HepG2 (cell line): ENCODE results near the gene SAP30. TPM values are rescaled to one million over a fixed set of nuclear protein-coding genes. Genes with fewer than 3 reads are reported as not detected.

ENCODE experiments used
- ATAC-seq: fragments of 200-7000 bp; cut with Tn5 transposase; 3 replicates; pipeline ENCODE4 v1.9.1; 2020; ENCODE audit warnings: mild to moderate bottlenecking, moderate library complexity
- BruUV-seq: library from RNA; stranded (reverse); fragments of 400-500 nt; replicated peaks from 2 replicates; lab custom pipeline; 2021; lab: Mats Ljungman, UMichigan
- CTCF ChIA-PET: fragments of 300-600 bp; formaldehyde crosslinking; extraction: SDS; loops from one replicate; lab custom pipeline; 2021; ENCODE audit warnings: low total read pairs, inconsistent platforms, low intra/inter-chr PET ratio; lab: Yijun Ruan, JAX
- POLR2A ChIA-PET: fragments of 350-600 bp; sonication (Branson Sonifier 250); formaldehyde crosslinking; loops from one replicate; lab custom pipeline; 2020; ENCODE audit warnings: antibody characterized with exemption, inconsistent platforms; lab: Yijun Ruan, JAX
- DNase-seq: peaks from one replicate; pipeline ENCODE4 v3.0.0-alpha.2; 2015; ENCODE audit warnings: low spot score
- FAIRE-seq: peaks from 3 replicates; lab custom pipeline; 2011; peaks lifted over from hg19 to GRCh38; lab: Jason Lieb, UNC
- H2AFZ ChIP-seq: one replicate; pipeline ENCODE4 v1.6.1; 2011; ENCODE audit warnings: low read length, inconsistent platforms
- H3K27ac ChIP-seq: fragments of 300-600 bp; 3 replicates; pipeline ENCODE4 v1.8.0; 2011; ENCODE audit warnings: mixed run types, mild to moderate bottlenecking, mixed read lengths, low read length, inconsistent platforms; ENCODE audit not compliant: insufficient read depth; ENCODE audit errors: extremely low read length
- H3K27me3 ChIP-seq, 2 experiments: fragments of 200-600 bp in 1 of 2; 2 replicates in 1 of 2; 3 replicates in 1 of 2; pipeline versions ENCODE4 v1.6.0 to v1.8.0; 2011; ENCODE audit warnings: low read length in 2 of 2, mild to moderate bottlenecking in 2 of 2, moderate library complexity in 2 of 2, inconsistent platforms in 1 of 2; ENCODE audit not compliant: insufficient read depth in 2 of 2, control insufficient read depth in 1 of 2
- H3K36me3 ChIP-seq, 2 experiments: fragments of 200-600 bp in 1 of 2; replicated peaks in 1 of 2; 2 replicates in 1 of 2; 3 replicates in 1 of 2; pipeline versions ENCODE4 v1.5.1 to v1.8.0; 2011; ENCODE audit warnings: low read length in 2 of 2, inconsistent platforms in 1 of 2; ENCODE audit not compliant: insufficient read depth in 2 of 2, control insufficient read depth in 1 of 2
- H3K4me1 ChIP-seq: 2 replicates; pipeline ENCODE4 v1.5.1; 2012; ENCODE audit warnings: low read length, inconsistent platforms; ENCODE audit not compliant: insufficient read depth
- H3K4me2 ChIP-seq: 2 replicates; pipeline ENCODE4 v1.6.0; 2011; ENCODE audit warnings: low read depth, low read length, inconsistent platforms
- H3K4me3 ChIP-seq, 3 experiments: fragments of 200-600 bp in 1 of 3; sonication (generic), shearing (Covaris generic) in 1 of 3; replicated peaks in 1 of 3; 2 replicates each; pipeline ENCODE4 v1.5.1; 2011 to 2016; ENCODE audit warnings: low read length in 3 of 3, inconsistent platforms in 2 of 3, low read depth in 2 of 3, mild to moderate bottlenecking in 2 of 3, control low read depth in 1 of 3, mixed read lengths in 1 of 3; ENCODE audit not compliant: insufficient read depth in 1 of 3
- H3K79me2 ChIP-seq: one replicate; pipeline ENCODE4 v1.6.1; 2011; ENCODE audit warnings: low read length, inconsistent platforms; ENCODE audit not compliant: insufficient read depth
- H3K9ac ChIP-seq: 2 replicates; pipeline ENCODE4 v1.6.0; 2011; ENCODE audit warnings: mild to moderate bottlenecking, low read depth, low read length, inconsistent platforms; ENCODE audit not compliant: insufficient read depth
- H3K9me3 ChIP-seq: 2 replicates; pipeline ENCODE4 v1.5.1; 2012; ENCODE audit warnings: mild to moderate bottlenecking, low read length
- H4K20me1 ChIP-seq: 2 replicates; pipeline ENCODE4 v1.6.0; 2011; ENCODE audit warnings: inconsistent platforms, mild to moderate bottlenecking, low read length, moderate library complexity; ENCODE audit not compliant: insufficient read depth
- CSRNP2 ChIP-seq: sonication (generic); formaldehyde crosslinking; conservative IDR thresholded peaks from 2 replicates; pipeline ENCODE4 v1.8.0; 2022; ENCODE audit warnings: low read depth, missing genetic modification reagents
- ELK4 ChIP-seq: sonication (generic); formaldehyde crosslinking; IDR thresholded peaks from 2 replicates; pipeline ENCODE4 v1.9.0; 2021; ENCODE audit warnings: missing genetic modification reagents, borderline replicate concordance
- HMGXB4 ChIP-seq, 2 experiments: sonication (generic) in 1 of 2; formaldehyde crosslinking in 1 of 2; IDR thresholded peaks; 2 replicates each; pipeline versions ENCODE4 v1.4.0 to v1.6.1; 2018 to 2020; ENCODE audit warnings: missing genetic modification reagents in 2 of 2, borderline replicate concordance in 1 of 2, low read depth in 1 of 2, mild to moderate bottlenecking in 1 of 2, missing biosample characterization in 1 of 2
- LCORL ChIP-seq, 2 experiments: fragments of 450-650 bp in 1 of 2; sonication (generic) in 1 of 2; formaldehyde crosslinking in 1 of 2; IDR thresholded peaks; 2 replicates each; pipeline versions ENCODE4 v1.5.0 to v1.6.1; 2017 to 2020; ENCODE audit warnings: antibody characterized with exemption in 1 of 2, missing genetic modification reagents in 1 of 2
- MED13 ChIP-seq: sonication (generic); formaldehyde crosslinking; IDR thresholded peaks from 2 replicates; pipeline ENCODE4 v1.5.0; 2020; ENCODE audit warnings: missing genetic modification reagents
- NCOA5 ChIP-seq: sonication (generic); formaldehyde crosslinking; IDR thresholded peaks from 2 replicates; pipeline ENCODE4 v1.4.0; 2020; ENCODE audit warnings: missing genetic modification reagents
- NFYB ChIP-seq: sonication (generic); formaldehyde crosslinking; IDR thresholded peaks from 2 replicates; pipeline ENCODE4 v1.4.0; 2020; ENCODE audit warnings: missing genetic modification reagents
- NKX3-1 ChIP-seq: sonication (generic); formaldehyde crosslinking; IDR thresholded peaks from 2 replicates; pipeline ENCODE4 v1.5.0; 2020; ENCODE audit warnings: missing genetic modification reagents
- RFXANK ChIP-seq: IDR thresholded peaks from 2 replicates; pipeline ENCODE4 v1.6.1; 2016
- SKI ChIP-seq: fragments of 450-650 bp; IDR thresholded peaks from one replicate; pipeline ENCODE4 v1.6.1; 2018; ENCODE audit warnings: mild to moderate bottlenecking; ENCODE audit not compliant: partially characterized antibody
- SP140L ChIP-seq: sonication (generic); formaldehyde crosslinking; IDR thresholded peaks from 2 replicates; pipeline ENCODE4 v1.4.0; 2020; ENCODE audit warnings: missing genetic modification reagents, borderline replicate concordance
- TFE3 ChIP-seq: IDR thresholded peaks from 2 replicates; pipeline ENCODE4 v1.6.1; 2016
- YY1 ChIP-seq: IDR thresholded peaks from 2 replicates; pipeline ENCODE4 v1.6.1; 2011; ENCODE audit warnings: low read length, low read depth, moderate library complexity, mild to moderate bottlenecking; ENCODE audit not compliant: insufficient read depth, insufficient replicate concordance
- ZBTB7B ChIP-seq: sonication (generic); formaldehyde crosslinking; IDR thresholded peaks from 2 replicates; pipeline ENCODE4 v1.4.0; 2020; ENCODE audit warnings: missing genetic modification reagents
- ZFYVE20 ChIP-seq: sonication (generic); formaldehyde crosslinking; IDR thresholded peaks from 2 replicates; pipeline ENCODE4 v1.8.0; 2023; ENCODE audit warnings: low read depth, mild to moderate bottlenecking, moderate library complexity, missing genetic modification reagents, borderline replicate concordance
- ZNF225 ChIP-seq: sonication (generic); formaldehyde crosslinking; IDR thresholded peaks from 2 replicates; pipeline ENCODE4 v1.4.0; 2020; ENCODE audit warnings: mild to moderate bottlenecking, missing genetic modification reagents
- ZNF326 ChIP-seq: sonication (generic); formaldehyde crosslinking; IDR thresholded peaks from 2 replicates; pipeline ENCODE4 v1.4.0; 2020; ENCODE audit warnings: missing genetic modification reagents, borderline replicate concordance
- WGBS: methylation state at CpG from one replicate; pipeline ENCODE4 v1.1.6; 2017; ENCODE audit warnings: low lambda C conversion rate; 5-methylcytosine and 5-hydroxymethylcytosine counted together
- in situ Hi-C: cut with HindIII; loops from 2 replicates; pipeline ENCODE4 v1.10.0; 2017; ENCODE audit warnings: low pct_unique_long_range_greater_than_20kb; ENCODE audit not compliant: extremely low pct_ligation_motif_present
- intact Hi-C: fragments of 100-400 bp; cut with micrococcal nuclease; formaldehyde crosslinking; loops from one replicate; pipeline ENCODE4 v1.10.0; 2022; ENCODE audit not compliant: unreplicated experiment
- polyA plus RNA-seq, 8 experiments: library from polyadenylated mRNA; depleted of rRNA in 3 of 8; stranded (reverse) in 7 of 8; unstranded in 1 of 8; fragments of >200 nt; fragmentation: Illumina TruSeq in 4 of 8; extraction: Trizol in 4 of 8; gene quantifications; 2 replicates each; pipeline versions ENCODE4 v1.2.1 to v1.2.3, GENCODE V29; 2011 to 2016; ENCODE audit warnings: low read depth in 4 of 8, missing spikeins in 1 of 8, mixed read lengths in 1 of 8; ENCODE audit not compliant: insufficient read depth in 1 of 8
- total RNA-seq, 5 experiments: library from RNA; depleted of rRNA; stranded (reverse); fragments of >200 nt; fragmentation: Illumina TruSeq; extraction: Trizol; gene quantifications; 2 replicates each; pipeline ENCODE4 v1.2.3, GENCODE V29; 2016; ENCODE audit warnings: low read depth in 1 of 5

The SAP30 gene
- total and polyA plus RNA-seq, 2 of the 13 experiments (the other 11 are each of a cell fraction or from before 2014, with no cell fraction given), result 14.2 to 25.1 TPM

- Histone ChIP-seq H3K27ac (no peak overlapping the region), H3K4me3 (no peak overlapping the region), H3K4me2 (no peak overlapping the region), H3K36me3 (no peaks in the 10 kb centered on the region), H2AFZ (no peak overlapping the region), H3K9me3 (no peaks in the 10 kb centered on the region), H4K20me1 (no peaks in the 10 kb centered on the region), H3K79me2 (no peaks in the 10 kb centered on the region), H3K4me1 (no peaks in the 10 kb centered on the region), H3K9ac (no peak overlapping the region), H3K27me3 (no peaks in the 10 kb centered on the region; a peak in 1 of 5 replicates)
- ChIA-PET POLR2A (no interaction called here), CTCF (interaction anchor here (3.4 kb wide), 1 partner anchor 96 kb away, joined by 62 read pairs; no protein-coding TSS in a partner anchor)
- ATAC-seq (no peak), FAIRE-seq (no peak), DNase-seq (no peak)
- 40% methylated on average over 3 of the region's 3 CpGs for WGBS
- intact Hi-C loops, result loop anchor here (10.0 kb wide), 1 partner anchor 390 kb away; no protein-coding TSS in a partner anchor
- in situ Hi-C loops, result loop anchor here (10.0 to 25.0 kb wide), 2 partner anchors 130 to 402 kb away; no protein-coding TSS in a partner anchor
- BruUV-seq, result no TSS peak
- no peak for TF ChIP-seq RFXANK (CRISPR knock-in tag)
- TF ChIP-seq ZNF225, result no peak
- no peak for TF ChIP-seq CSRNP2 (CRISPR knock-in tag)
- no peak for TF ChIP-seq LCORL (IDR thresholded peaks at IDR 0.05)
- TF ChIP-seq LCORL (CRISPR knock-in tag; IDR thresholded peaks at IDR 0.05), result no peak
- TF ChIP-seq ELK4, result no peak
- no peak for TF ChIP-seq NCOA5 (CRISPR knock-in tag)
- TF ChIP-seq NKX3-1 (CRISPR knock-in tag), result no peak
- no peak for TF ChIP-seq MED13
- TF ChIP-seq ZFYVE20 (CRISPR knock-in tag), result no peak
- no peak for TF ChIP-seq ZBTB7B (CRISPR knock-in tag)
- no peak for TF ChIP-seq TFE3 (CRISPR knock-in tag)
- TF ChIP-seq NFYB, result no peak
- no peak for TF ChIP-seq ZNF326 (CRISPR knock-in tag)
- TF ChIP-seq YY1, result no peak
- TF ChIP-seq HMGXB4 (CRISPR knock-in tag; IDR thresholded peaks at IDR 0.05; ENCODE audit: borderline replicate concordance in 1 of 2, low read depth in 1 of 2), result no peak
- no peak for TF ChIP-seq SKI
- no peak for TF ChIP-seq SP140L (CRISPR knock-in tag)
Observed at GRCh38 chr4:173414456-173414855, 43.7 kb downstream of the SAP30 start.
